Neural cell (in vitro differentiated cells): ENCODE measurements around the gene GALNT10.

ENCODE experiments used
- CTCF ChIP-seq: fragments of 450-650 bp; IDR thresholded peaks from 2 replicates; pipeline ENCODE4 v1.5.1; 2014; ENCODE audit warnings: antibody characterized with exemption, mild to moderate bottlenecking, moderate library complexity; ENCODE audit not compliant: poor library complexity, severe bottlenecking
- EP300 ChIP-seq: fragments of 450-650 bp; conservative IDR thresholded peaks from 2 replicates; pipeline ENCODE4 v1.6.1; 2014; ENCODE audit warnings: antibody characterized with exemption, mild to moderate bottlenecking, moderate library complexity; ENCODE audit not compliant: poor library complexity, severe bottlenecking
- EZH2 ChIP-seq: fragments of 200-600, 300-800 bp; shearing (Covaris generic), sonication (generic); IDR thresholded peaks from 2 replicates; pipeline ENCODE4 v1.6.1; 2014; ENCODE audit warnings: antibody characterized with exemption, low read length, borderline replicate concordance, mild to moderate bottlenecking; ENCODE audit not compliant: insufficient read depth, poor library complexity, severe bottlenecking
- MXI1 ChIP-seq: fragments of 450-650 bp; conservative IDR thresholded peaks from 2 replicates; pipeline ENCODE4 v1.6.1; 2014; ENCODE audit warnings: antibody characterized with exemption, mild to moderate bottlenecking; ENCODE audit not compliant: poor library complexity, severe bottlenecking
- POLR2AphosphoS5 ChIP-seq: IDR thresholded peaks from 2 replicates; pipeline ENCODE4 v1.6.1; 2012
- RAD21 ChIP-seq: fragments of 450-650 bp; conservative IDR thresholded peaks from 2 replicates; pipeline ENCODE4 v1.6.1; 2014; ENCODE audit warnings: antibody characterized with exemption, mild to moderate bottlenecking, moderate library complexity
- SMC3 ChIP-seq: fragments of 450-650 bp; conservative IDR thresholded peaks from 2 replicates; pipeline ENCODE4 v1.6.1; 2014; ENCODE audit warnings: antibody characterized with exemption, mild to moderate bottlenecking, moderate library complexity; ENCODE audit not compliant: poor library complexity
- TAF1 ChIP-seq: IDR thresholded peaks from 2 replicates; pipeline ENCODE4 v1.6.1; 2012; ENCODE audit warnings: low read depth
- TF ChIP-seq, protein P1 (sequence below): IDR thresholded peaks from 2 replicates; pipeline ENCODE4 v1.6.1; 2012; ENCODE audit warnings: borderline replicate concordance

- TF ChIP-seq CTCF (no peak), SMC3 (peak; percentile 27), EZH2 (no peak), EP300 (peak; percentile 12), MXI1 (no peak), TAF1 (no peak), POLR2AphosphoS5 (peak; percentile 81), RAD21 (no peak)
- TF ChIP-seq, protein P1, sequence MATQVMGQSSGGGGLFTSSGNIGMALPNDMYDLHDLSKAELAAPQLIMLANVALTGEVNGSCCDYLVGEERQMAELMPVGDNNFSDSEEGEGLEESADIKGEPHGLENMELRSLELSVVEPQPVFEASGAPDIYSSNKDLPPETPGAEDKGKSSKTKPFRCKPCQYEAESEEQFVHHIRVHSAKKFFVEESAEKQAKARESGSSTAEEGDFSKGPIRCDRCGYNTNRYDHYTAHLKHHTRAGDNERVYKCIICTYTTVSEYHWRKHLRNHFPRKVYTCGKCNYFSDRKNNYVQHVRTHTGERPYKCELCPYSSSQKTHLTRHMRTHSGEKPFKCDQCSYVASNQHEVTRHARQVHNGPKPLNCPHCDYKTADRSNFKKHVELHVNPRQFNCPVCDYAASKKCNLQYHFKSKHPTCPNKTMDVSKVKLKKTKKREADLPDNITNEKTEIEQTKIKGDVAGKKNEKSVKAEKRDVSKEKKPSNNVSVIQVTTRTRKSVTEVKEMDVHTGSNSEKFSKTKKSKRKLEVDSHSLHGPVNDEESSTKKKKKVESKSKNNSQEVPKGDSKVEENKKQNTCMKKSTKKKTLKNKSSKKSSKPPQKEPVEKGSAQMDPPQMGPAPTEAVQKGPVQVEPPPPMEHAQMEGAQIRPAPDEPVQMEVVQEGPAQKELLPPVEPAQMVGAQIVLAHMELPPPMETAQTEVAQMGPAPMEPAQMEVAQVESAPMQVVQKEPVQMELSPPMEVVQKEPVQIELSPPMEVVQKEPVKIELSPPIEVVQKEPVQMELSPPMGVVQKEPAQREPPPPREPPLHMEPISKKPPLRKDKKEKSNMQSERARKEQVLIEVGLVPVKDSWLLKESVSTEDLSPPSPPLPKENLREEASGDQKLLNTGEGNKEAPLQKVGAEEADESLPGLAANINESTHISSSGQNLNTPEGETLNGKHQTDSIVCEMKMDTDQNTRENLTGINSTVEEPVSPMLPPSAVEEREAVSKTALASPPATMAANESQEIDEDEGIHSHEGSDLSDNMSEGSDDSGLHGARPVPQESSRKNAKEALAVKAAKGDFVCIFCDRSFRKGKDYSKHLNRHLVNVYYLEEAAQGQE = no peak
Observed at GRCh38 chr5:154403776-154404387, 213.3 kb downstream of the GALNT10 start.
